GM12864 (cell line): Measurements from ENCODE around the gene LIMK2.
A peak's percentile ranks its signal among the peaks of the same experiment; 100 is the strongest.

Experiments
- DNase-seq: peaks from one replicate; pipeline ENCODE4 v3.0.0-alpha.2; 2011; ENCODE audit warnings: low read depth
- H3K4me3 ChIP-seq: 2 replicates; pipeline ENCODE4 v1.5.1; 2011; ENCODE audit warnings: mild to moderate bottlenecking, low read depth, low read length, control low read depth
- TF ChIP-seq, protein P1 (sequence below): IDR thresholded peaks from 2 replicates; pipeline ENCODE4 v1.5.1; 2011; ENCODE audit warnings: low read depth, mild to moderate bottlenecking, moderate library complexity, low read length, control low read depth, inconsistent platforms; ENCODE audit errors: missing control alignments

Gene LIMK2

DNA sequence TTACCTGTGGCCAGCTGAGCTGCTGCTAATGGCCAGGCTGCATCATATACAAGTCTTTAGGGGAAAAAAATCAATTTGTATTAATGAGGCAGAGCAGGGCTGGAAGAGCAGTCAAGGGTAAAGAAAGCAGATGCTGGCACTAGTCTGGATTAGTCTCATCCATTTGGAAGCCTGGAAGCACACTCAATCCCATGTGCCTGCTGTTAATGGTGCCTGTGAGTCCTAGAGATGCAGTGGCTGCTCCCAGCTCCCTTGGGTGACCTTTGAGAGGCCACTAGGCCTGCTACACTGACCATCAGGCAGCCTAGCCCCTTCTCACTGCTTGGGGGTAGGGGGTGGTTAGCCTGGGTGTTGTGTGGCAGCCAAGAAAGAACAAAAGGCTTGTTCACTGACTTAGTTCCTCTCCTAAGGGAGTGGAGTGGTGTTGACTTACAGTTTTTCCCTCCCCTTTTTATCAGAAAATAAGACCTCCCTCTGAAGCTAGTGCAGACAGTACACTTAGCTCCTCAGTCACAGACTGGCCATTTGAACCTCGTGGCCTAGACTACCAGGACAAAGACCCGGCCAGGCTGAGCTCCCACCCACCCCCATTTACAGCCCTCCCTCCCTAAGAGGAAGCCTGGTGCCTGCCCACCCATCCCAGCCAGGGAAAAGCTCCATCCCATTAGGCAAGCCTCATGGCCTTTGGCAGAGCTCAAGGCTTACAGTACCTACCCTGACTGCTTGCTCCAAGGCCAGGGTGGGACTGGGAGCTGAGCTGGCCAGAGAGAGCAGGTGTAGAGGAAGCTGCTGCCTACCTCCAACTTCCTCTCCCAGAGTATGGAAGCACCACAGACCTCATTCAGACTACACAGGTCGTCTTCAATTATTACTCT is 72.4 kb downstream of the LIMK2 start:
- no peak for DNase-seq
- TF ChIP-seq, protein P1, sequence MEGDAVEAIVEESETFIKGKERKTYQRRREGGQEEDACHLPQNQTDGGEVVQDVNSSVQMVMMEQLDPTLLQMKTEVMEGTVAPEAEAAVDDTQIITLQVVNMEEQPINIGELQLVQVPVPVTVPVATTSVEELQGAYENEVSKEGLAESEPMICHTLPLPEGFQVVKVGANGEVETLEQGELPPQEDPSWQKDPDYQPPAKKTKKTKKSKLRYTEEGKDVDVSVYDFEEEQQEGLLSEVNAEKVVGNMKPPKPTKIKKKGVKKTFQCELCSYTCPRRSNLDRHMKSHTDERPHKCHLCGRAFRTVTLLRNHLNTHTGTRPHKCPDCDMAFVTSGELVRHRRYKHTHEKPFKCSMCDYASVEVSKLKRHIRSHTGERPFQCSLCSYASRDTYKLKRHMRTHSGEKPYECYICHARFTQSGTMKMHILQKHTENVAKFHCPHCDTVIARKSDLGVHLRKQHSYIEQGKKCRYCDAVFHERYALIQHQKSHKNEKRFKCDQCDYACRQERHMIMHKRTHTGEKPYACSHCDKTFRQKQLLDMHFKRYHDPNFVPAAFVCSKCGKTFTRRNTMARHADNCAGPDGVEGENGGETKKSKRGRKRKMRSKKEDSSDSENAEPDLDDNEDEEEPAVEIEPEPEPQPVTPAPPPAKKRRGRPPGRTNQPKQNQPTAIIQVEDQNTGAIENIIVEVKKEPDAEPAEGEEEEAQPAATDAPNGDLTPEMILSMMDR = no peak
- no peak overlapping the region for H3K4me3 ChIP-seq

DNA sequence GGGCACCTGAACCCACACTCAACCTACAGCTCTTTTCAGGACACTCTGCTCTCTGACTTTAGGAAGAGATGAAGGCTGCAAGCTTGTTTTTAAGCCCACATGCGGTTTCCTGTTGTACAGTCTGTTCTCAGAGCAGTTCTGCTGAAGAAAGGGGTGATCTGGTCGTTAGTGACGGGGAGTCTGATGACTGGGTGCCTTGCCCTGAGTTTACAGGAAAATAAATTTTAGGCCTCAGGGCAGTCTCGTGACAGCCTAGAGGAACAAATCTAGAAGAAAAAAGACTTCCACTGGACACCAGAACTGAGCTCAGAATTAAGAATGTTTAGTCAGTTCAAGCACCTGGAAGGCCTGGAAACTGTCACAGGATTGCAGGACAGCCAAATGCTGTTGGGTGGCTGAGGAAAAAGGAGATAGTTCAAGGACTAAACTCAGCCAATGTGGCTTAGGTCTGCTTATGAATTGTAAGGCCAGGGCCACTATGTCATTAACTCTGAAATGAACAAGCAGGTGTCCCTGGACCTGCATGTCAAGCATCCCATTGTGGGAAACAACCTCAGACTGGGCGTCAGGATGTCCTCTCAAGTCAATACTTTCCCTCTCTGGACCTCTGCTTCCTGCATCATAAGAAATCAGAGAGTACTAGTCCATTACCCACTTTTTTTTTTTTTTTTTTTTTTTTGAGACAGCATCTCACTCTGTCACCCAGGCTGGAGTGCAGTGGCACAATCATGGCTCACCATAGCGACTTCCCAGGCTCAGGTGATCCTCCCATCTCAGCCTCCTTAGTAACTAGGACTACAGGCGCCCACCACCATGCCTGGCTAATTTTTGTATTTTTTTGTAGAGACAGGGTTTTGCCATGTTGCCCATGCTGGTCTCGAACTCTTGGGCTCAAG is 74.5 kb downstream of the LIMK2 start:
- no peak for DNase-seq
- TF ChIP-seq, protein P1 = no peak
- no peak overlapping the region for H3K4me3 ChIP-seq

DNA sequence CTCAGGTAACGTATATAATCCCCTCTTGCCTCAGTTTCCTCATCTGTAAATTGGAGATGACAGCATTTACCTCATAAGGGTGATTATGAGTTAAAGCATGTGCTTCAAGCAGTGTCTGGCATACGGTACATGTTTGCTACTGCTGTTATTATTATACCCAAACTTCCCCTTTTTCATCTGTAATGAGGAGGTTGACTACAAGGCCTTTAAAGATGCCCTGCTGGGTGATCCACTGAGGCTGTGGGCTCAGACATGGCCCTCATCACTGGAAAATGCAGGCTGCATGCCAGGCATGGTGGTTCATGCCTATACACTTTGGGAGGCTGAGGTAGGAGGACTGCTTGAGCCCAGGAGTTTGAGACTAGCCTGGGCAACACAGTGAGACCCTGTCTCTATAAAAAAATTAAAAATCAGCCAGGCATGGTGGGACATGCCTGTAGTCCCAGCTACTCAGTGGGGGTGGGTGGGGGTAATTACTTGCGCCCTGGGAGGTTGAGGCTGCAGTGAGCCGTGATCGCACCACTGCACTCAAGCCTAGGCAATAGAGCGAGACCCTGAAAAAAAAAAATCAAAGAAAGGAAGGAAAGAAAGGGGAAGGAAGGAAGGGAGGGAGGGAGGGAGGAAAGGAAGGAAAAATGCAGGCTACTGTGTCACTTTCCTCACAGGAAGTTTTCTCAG is 75.9 kb downstream of the LIMK2 start:
- TF ChIP-seq, protein P1 = no peak
- no peak for DNase-seq
- no peak overlapping the region for H3K4me3 ChIP-seq

DNA sequence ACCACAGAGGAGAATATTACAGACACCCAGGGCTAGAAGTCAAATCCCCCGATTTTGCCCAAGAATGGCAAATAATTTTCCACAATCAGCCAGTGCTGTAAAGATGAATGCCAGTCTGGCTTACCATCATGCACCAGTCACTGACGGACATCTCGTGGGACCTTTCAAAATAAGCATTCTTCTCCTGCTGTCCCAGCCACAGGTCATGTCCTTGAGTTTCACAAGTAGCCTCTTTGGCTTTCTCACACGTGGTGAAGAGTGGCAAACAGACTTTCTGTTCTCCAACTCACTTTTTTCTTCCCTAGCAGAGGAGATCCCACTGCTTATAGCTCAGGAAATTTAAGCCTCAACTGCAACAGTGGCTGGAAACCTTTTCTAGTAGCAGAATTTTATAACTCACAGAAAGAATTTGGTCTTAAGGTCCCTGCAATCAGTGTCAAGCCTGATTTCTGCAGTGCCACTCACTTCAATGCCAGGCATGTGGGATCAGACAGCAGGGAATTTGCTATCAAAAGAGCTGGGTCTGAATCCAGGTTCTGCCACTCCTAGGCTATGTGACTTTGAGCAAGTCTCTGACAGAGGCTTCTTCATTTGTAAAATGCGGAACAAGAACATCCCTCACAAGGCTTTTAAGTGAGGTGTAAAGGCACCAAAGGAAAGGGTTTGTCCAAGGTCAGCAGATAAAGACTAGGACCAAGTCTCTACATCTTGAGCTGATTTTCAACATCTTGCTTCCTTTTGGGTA is 76.6 kb downstream of the LIMK2 start:
- TF ChIP-seq, protein P1 = no peak
- no peak for DNase-seq
- H3K4me3 ChIP-seq = no peak overlapping the region

DNA sequence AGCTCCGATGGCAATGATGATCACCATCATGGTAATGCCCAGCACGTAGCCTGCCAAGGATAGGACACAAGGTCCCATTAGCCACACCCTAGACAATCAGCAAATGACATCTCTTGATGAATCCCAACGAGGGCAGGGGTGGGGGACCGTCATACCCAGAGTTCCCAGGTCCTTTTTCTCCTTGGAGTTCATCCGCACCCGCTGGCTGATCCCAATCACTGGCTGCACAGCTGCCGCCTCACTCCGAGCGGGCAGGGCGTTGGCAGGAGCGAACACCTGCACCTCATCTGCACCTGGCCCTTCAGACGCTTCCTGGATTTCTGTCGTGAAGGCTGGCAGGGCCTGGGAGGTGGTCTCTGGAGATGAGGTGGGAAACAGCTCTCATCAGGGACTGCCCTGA is 77.2 kb downstream of the LIMK2 start:
- DNase-seq = no peak
- TF ChIP-seq, protein P1 = no peak
- peak overlapping the region; percentile 22 for H3K4me3 ChIP-seq
